HEK293 (cell line): ENCODE data around the gene BCL11B.
A peak's percentile ranks its signal among the peaks of the same experiment; 100 is the strongest.

ENCODE experiments used
- CTCF ChIA-PET: fragments of 350-600 bp; formaldehyde crosslinking; extraction: SDS; loops from one replicate; lab custom pipeline; 2021; ENCODE audit warnings: antibody characterized with exemption; lab: Yijun Ruan, JAX
- POLR2A ChIA-PET: fragments of 300-600 bp; formaldehyde crosslinking; extraction: SDS; loops from one replicate; lab custom pipeline; 2020; ENCODE audit warnings: antibody characterized with exemption, inconsistent platforms; lab: Yijun Ruan, JAX
- H3K27ac ChIP-seq: fragments of 200-500 bp; sonication (Bioruptor generic); 2 replicates; pipeline ENCODE4 v1.5.1; 2014; ENCODE audit warnings: low read depth, low read length, control low read depth, inconsistent platforms; ENCODE audit errors: extremely low read depth
- H3K36me3 ChIP-seq, 2 experiments: fragments of 200-500 bp in 1 of 2; sonication (Bioruptor generic) in 1 of 2; 1 replicate in 1 of 2; 2 replicates in 1 of 2; pipeline ENCODE4 v1.5.1; 2014 to 2017; ENCODE audit warnings: inconsistent platforms in 2 of 2, low read length in 2 of 2; ENCODE audit not compliant: control insufficient read depth in 2 of 2, insufficient read depth in 1 of 2
- H3K4me1 ChIP-seq: fragments of 200-500 bp; sonication (Bioruptor generic); 2 replicates; pipeline ENCODE4 v1.5.1; 2014; ENCODE audit warnings: mild to moderate bottlenecking, low read length, inconsistent platforms; ENCODE audit not compliant: control insufficient read depth, insufficient read depth
- H3K4me3 ChIP-seq: 2 replicates; pipeline ENCODE4 v1.5.1; 2011; ENCODE audit warnings: low read depth, mild to moderate bottlenecking, control low read depth, low read length, moderate library complexity
- H3K9me3 ChIP-seq: fragments of 200-500 bp; sonication (Bioruptor generic); 2 replicates; pipeline ENCODE4 v1.5.1; 2014; ENCODE audit warnings: low read depth, low read length, inconsistent platforms; ENCODE audit not compliant: control insufficient read depth, insufficient read depth
- IKZF3 ChIP-seq: fragments of 450-650 bp; IDR thresholded peaks from 2 replicates; pipeline ENCODE4 v1.5.0; 2018; ENCODE audit warnings: missing biosample characterization, mild to moderate bottlenecking, missing genetic modification characterization, moderate library complexity
- INSM2 ChIP-seq: fragments of 450-650 bp; formaldehyde crosslinking; IDR thresholded peaks from 2 replicates; pipeline ENCODE4 v1.5.1; 2016; ENCODE audit warnings: missing biosample characterization, missing genetic modification characterization
- KLF1 ChIP-seq: fragments of 450-650 bp; formaldehyde crosslinking; IDR thresholded peaks from 2 replicates; pipeline ENCODE4 v1.5.1; 2016; ENCODE audit warnings: missing biosample characterization, missing genetic modification characterization
- OSR2 ChIP-seq: fragments of 450-650 bp; formaldehyde crosslinking; IDR thresholded peaks from 2 replicates; pipeline ENCODE4 v1.5.1; 2016; ENCODE audit warnings: missing biosample characterization, missing genetic modification characterization
- PRDM2 ChIP-seq: fragments of 450-650 bp; formaldehyde crosslinking; IDR thresholded peaks from 2 replicates; pipeline ENCODE4 v1.5.1; 2016; ENCODE audit warnings: missing biosample characterization, missing genetic modification characterization, borderline replicate concordance
- SCRT1 ChIP-seq: fragments of 450-650 bp; formaldehyde crosslinking; IDR thresholded peaks from 2 replicates; pipeline ENCODE4 v1.5.1; 2016; ENCODE audit warnings: missing biosample characterization, missing genetic modification characterization, borderline replicate concordance
- SETDB1 ChIP-seq: IDR thresholded peaks from one replicate; pipeline ENCODE4 v1.6.1; 2017; ENCODE audit warnings: mild to moderate bottlenecking, low read length, moderate library complexity, mixed read lengths; ENCODE audit not compliant: insufficient read length
- YY1 ChIP-seq: fragments of 450-650 bp; formaldehyde crosslinking; IDR thresholded peaks from 2 replicates; pipeline ENCODE4 v1.5.1; 2018; ENCODE audit warnings: missing biosample characterization, missing genetic modification characterization
- ZBTB8A ChIP-seq: fragments of 450-650 bp; formaldehyde crosslinking; IDR thresholded peaks from 2 replicates; pipeline ENCODE4 v1.5.1; 2016; ENCODE audit warnings: missing biosample characterization, missing genetic modification characterization
- ZNF10 ChIP-seq: fragments of 450-650 bp; formaldehyde crosslinking; IDR thresholded peaks from 2 replicates; pipeline ENCODE4 v1.5.1; 2017; ENCODE audit warnings: missing biosample characterization, missing genetic modification characterization
- ZNF146 ChIP-seq: fragments of 450-650 bp; formaldehyde crosslinking; IDR thresholded peaks from 2 replicates; pipeline ENCODE4 v1.5.1; 2016; ENCODE audit warnings: missing biosample characterization, missing genetic modification characterization
- ZNF341 ChIP-seq: fragments of 450-650 bp; formaldehyde crosslinking; IDR thresholded peaks from 2 replicates; pipeline ENCODE4; 2016; ENCODE audit warnings: low read depth, missing biosample characterization, missing genetic modification characterization
- ZNF837 ChIP-seq: fragments of 450-650 bp; formaldehyde crosslinking; IDR thresholded peaks from 2 replicates; pipeline ENCODE4 v1.5.1; 2016; ENCODE audit warnings: missing biosample characterization, missing genetic modification characterization
- ZNF843 ChIP-seq: fragments of 450-650 bp; formaldehyde crosslinking; IDR thresholded peaks from 2 replicates; pipeline ENCODE4 v1.5.1; 2016; ENCODE audit warnings: missing biosample characterization, missing genetic modification characterization
- TF ChIP-seq, protein P1 (sequence below): fragments of 450-650 bp; formaldehyde crosslinking; IDR thresholded peaks from 2 replicates; pipeline ENCODE4 v1.5.1; 2016; ENCODE audit warnings: missing biosample characterization, missing genetic modification characterization
- TF ChIP-seq, protein P2 (sequence below): fragments of 450-650 bp; formaldehyde crosslinking; IDR thresholded peaks from 2 replicates; pipeline ENCODE4 v1.5.1; 2016; ENCODE audit warnings: missing biosample characterization, missing genetic modification characterization

The BCL11B gene

DNA sequence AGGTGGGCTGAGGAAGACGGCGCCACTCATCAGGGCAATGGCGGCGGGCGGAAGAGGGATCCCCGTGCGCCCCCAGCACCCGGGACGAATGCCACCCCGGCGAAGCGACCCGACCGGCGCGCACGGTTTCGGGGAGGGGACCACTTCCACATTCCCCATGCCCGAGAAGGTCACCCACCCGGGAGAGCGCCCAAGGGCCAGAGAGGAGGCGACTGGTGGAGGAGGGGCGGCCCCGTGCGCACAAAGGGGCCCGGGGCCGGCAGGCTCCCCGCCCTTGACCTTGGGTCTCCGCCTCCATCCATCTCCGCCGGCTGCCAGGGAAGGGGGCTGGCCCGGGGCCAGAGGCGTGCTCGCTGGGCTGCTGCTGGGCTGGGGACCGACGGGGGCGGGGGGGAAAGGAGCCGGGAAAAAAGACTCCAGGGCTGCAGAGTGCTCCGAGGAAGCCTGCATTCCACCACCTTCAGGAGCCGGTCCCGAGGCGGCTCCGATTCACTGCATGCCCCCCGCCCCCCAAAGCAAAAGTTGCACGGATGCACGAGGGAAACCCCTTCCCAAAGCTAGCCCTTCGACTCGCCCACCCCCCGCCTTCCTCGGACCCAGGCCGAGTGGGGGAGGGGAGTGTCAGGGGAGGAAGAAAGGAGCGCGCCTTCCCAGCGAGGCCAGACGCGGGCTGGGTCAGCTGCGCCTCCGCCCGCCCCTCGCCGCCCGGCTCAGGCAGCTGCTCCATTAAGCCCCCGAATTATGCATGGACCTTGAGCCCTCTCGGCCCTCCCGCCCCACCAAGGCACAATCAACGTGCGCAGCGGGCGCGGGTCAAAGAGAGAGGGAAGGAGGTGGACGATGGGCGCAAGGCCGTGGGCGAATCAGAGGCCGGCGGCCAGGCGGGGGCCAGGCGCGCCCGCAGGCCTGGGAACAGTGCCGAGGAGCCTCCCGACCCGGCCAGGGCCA is 26.2 kb downstream of the BCL11B start (continued):
- TF ChIP-seq SCRT1 (tag by site-specific recombination) (no peak), OSR2 (tag by site-specific recombination) (0 out of 2 replicates have a peak, but pooled peaks have one; percentile 27), ZNF341 (tag by site-specific recombination) (no peak), YY1 (tag by site-specific recombination) (no peak), KLF1 (tag by site-specific recombination) (peak; percentile 27; the same call in 1 of the 2 replicates), ZBTB8A (tag by site-specific recombination) (0 out of 2 replicates have a peak, but pooled peaks have one; percentile 12), INSM2 (no peak)
- TF ChIP-seq, protein P1, sequence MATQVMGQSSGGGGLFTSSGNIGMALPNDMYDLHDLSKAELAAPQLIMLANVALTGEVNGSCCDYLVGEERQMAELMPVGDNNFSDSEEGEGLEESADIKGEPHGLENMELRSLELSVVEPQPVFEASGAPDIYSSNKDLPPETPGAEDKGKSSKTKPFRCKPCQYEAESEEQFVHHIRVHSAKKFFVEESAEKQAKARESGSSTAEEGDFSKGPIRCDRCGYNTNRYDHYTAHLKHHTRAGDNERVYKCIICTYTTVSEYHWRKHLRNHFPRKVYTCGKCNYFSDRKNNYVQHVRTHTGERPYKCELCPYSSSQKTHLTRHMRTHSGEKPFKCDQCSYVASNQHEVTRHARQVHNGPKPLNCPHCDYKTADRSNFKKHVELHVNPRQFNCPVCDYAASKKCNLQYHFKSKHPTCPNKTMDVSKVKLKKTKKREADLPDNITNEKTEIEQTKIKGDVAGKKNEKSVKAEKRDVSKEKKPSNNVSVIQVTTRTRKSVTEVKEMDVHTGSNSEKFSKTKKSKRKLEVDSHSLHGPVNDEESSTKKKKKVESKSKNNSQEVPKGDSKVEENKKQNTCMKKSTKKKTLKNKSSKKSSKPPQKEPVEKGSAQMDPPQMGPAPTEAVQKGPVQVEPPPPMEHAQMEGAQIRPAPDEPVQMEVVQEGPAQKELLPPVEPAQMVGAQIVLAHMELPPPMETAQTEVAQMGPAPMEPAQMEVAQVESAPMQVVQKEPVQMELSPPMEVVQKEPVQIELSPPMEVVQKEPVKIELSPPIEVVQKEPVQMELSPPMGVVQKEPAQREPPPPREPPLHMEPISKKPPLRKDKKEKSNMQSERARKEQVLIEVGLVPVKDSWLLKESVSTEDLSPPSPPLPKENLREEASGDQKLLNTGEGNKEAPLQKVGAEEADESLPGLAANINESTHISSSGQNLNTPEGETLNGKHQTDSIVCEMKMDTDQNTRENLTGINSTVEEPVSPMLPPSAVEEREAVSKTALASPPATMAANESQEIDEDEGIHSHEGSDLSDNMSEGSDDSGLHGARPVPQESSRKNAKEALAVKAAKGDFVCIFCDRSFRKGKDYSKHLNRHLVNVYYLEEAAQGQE (tag by site-specific recombination) = no peak
- TF ChIP-seq, protein P2, sequence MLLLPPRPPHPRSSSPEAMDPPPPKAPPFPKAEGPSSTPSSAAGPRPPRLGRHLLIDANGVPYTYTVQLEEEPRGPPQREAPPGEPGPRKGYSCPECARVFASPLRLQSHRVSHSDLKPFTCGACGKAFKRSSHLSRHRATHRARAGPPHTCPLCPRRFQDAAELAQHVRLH (tag by site-specific recombination) = no peak

DNA sequence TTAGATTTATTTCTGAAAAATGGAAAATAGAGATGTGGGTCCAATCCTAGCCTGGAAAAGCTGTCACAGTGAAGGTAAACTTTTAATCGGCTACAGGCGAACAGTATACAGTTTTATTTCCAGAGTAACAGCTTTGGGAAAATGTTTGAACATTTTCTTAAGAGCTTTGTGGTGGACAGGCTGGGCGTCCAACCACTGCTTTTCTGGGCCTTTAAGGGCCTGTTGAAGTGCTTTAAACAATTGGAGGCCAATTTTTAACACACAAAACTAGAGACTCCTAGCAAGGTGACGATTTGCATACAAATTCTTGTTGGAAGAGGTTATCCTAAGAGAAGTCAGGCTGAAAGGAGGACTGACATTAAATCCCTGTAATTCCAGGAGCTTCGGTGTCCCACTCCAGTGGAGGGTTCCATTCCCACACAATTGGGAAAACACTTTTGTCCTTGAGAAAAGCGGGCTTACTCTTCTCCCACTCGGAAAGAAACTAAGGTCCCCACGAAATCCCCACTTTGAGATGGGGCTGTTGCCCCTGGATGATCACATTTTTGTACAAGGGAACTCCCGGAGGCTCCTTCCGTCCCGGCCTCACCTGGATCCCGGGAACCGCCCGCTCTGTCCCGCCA is 26.9 kb downstream of the BCL11B start:
- H3K36me3 ChIP-seq = no peaks in the 10 kb centered on the region
- no peak overlapping the region for H3K4me3 ChIP-seq
- H3K9me3 ChIP-seq = no peaks in the 10 kb centered on the region
- H3K27ac ChIP-seq = peak overlapping the region; percentile 79; the same call in 1 of the 2 replicates
- ChIA-PET CTCF (no interaction called here), POLR2A (no interaction called here)
- peaks cover 64% of the 10 kb centered on the region for H3K4me1 ChIP-seq
- TF ChIP-seq ZNF837 (no peak), IKZF3 (tag by site-specific recombination) (peak; percentile 38; the same call in 1 of the 2 replicates)

DNA sequence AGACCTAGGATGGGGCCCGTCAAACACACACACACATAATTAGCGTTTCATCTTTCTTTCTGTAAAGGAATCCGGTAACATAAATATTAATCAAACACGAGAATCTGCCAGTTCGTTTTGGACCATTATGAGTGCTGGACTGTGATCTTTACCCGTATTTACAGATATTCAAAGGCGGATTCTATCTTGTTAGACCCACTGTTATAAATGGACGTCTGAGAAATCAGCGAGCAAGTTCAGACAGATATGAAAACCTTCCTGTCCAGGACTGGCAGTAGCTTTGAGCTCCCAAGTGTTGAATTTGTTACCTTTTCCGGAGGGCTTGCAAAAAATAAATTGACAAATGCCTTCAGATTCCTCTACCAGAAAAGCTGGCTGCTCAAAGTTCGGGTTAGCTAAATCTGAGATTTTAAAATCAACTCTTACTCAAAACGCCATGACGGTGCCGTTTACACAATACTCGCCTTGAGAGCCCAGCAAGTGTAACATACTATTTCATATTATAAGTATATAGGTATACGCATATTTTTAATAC is 27.6 kb downstream of the BCL11B start:
- POLR2A ChIA-PET = no interaction called here
- peaks cover 70% of the 10 kb centered on the region for H3K4me1 ChIP-seq
- CTCF ChIA-PET = no interaction called here
- no peak for TF ChIP-seq ZNF146
- no peak for TF ChIP-seq ZNF10
- no peak for TF ChIP-seq PRDM2
- no peak for TF ChIP-seq INSM2
- no peak for TF ChIP-seq SETDB1
- TF ChIP-seq, protein P2 (tag by site-specific recombination) = no peak
- no peak for TF ChIP-seq ZNF843 (tag by site-specific recombination)
- TF ChIP-seq KLF1 (tag by site-specific recombination) = no peak

More for the DNA sequence above, 27.6 kb downstream of the BCL11B start:
- Histone ChIP-seq H3K27ac (no peak overlapping the region; the same call in 1 of the 2 replicates), H3K36me3 (no peaks in the 10 kb centered on the region), H3K9me3 (no peaks in the 10 kb centered on the region), H3K4me3 (no peak overlapping the region)
